Natural killer cell (primary cell): ENCODE data around the gene ANTXRL. TPM values are rescaled to one million over a fixed set of nuclear protein-coding genes. Genes with fewer than 3 reads are reported as not detected.

Experiments used
- ATAC-seq, 3 donors: fragments of 150-1000 bp in 2 of 3; fragments of 200-7000 bp in 1 of 3; cut with Tn5 transposase; 1 replicate in 1 of 3; 2 replicates in 2 of 3; pipeline ENCODE4 v1.10.0; 2021; ENCODE audit warnings: mild to moderate bottlenecking in 2 of 3, moderate library complexity in 2 of 3
- DNase-seq, 2 donors: peaks; one replicate each; pipeline versions ENCODE4 v3.0.0 to v3.0.0-alpha.2; 2013 to 2021; ENCODE audit warnings: mixed read lengths in 1 of 2
- H3K27ac ChIP-seq: one replicate; pipeline ENCODE4 v1.5.1; 2013; ENCODE audit warnings: mild to moderate bottlenecking, low read length
- H3K27me3 ChIP-seq: one replicate; pipeline ENCODE4 v1.6.1; 2013; ENCODE audit warnings: low read length; ENCODE audit not compliant: control insufficient read depth, insufficient read depth
- H3K36me3 ChIP-seq: one replicate; pipeline ENCODE4 v1.6.1; 2013; ENCODE audit warnings: low read length; ENCODE audit not compliant: control insufficient read depth, insufficient read depth
- H3K4me1 ChIP-seq: one replicate; pipeline ENCODE4 v1.6.1; 2013; ENCODE audit warnings: low read length; ENCODE audit not compliant: control insufficient read depth, insufficient read depth
- H3K4me3 ChIP-seq: one replicate; pipeline ENCODE4 v1.5.1; 2013; ENCODE audit warnings: low read length
- H3K9me3 ChIP-seq: one replicate; pipeline ENCODE4 v1.6.1; 2013; ENCODE audit warnings: low read length; ENCODE audit not compliant: control insufficient read depth, insufficient read depth
- H3K27ac Mint-ChIP-seq, 2 donors: one replicate each; pipeline ENCODE4 v1.8.0; 2022; ENCODE audit warnings: mild to moderate bottlenecking in 2 of 2, mixed read lengths in 2 of 2, moderate library complexity in 1 of 2
- H3K27me3 Mint-ChIP-seq, 2 donors: one replicate each; pipeline ENCODE4 v1.8.0; 2022; ENCODE audit warnings: low read depth in 2 of 2, mixed read lengths in 2 of 2
- H3K36me3 Mint-ChIP-seq: one replicate; pipeline ENCODE4 v1.8.0; 2022; ENCODE audit warnings: mixed read lengths
- H3K4me1 Mint-ChIP-seq, 2 donors: one replicate each; pipeline ENCODE4 v1.8.0; 2022; ENCODE audit warnings: mixed read lengths in 2 of 2
- H3K4me3 Mint-ChIP-seq: one replicate; pipeline ENCODE4 v1.8.0; 2022; ENCODE audit warnings: mild to moderate bottlenecking, moderate library complexity, mixed read lengths
- H3K9me3 Mint-ChIP-seq, 2 donors: one replicate each; pipeline ENCODE4 v1.8.0; 2022; ENCODE audit warnings: mixed read lengths in 2 of 2
- CTCF ChIP-seq: fragments of 200-600 bp; IDR thresholded peaks from one replicate; pipeline ENCODE4 v1.8.0; 2022; ENCODE audit warnings: antibody characterized with exemption
- WGBS: methylation state at CpG from one replicate; pipeline ENCODE4 v1.1.7; 2013; ENCODE audit warnings: missing lambda C conversion rate; ENCODE audit not compliant: insufficient coverage; 5-methylcytosine and 5-hydroxymethylcytosine counted together
- intact Hi-C: fragments of 100-400 bp; cut with micrococcal nuclease; formaldehyde crosslinking; loops from one replicate; pipeline ENCODE4 v1.14.2; 2022
- total RNA-seq, 4 donors: library from RNA; stranded (reverse); fragments of 120-200 nt in 1 of 4; gene quantifications; one replicate each; pipeline versions ENCODE4 v1.2.3 to v1.2.4, GENCODE V29; 2013 to 2022

The ANTXRL gene
- total RNA-seq, 3 donors from 2014 or later (not counting 1 experiment from before 2014, with no cell fraction given) = not detected

GRCh38 chr10:46306516-46307184 is 19.9 kb downstream of the ANTXRL start:
- H3K27me3 ChIP-seq = no peaks in the 10 kb centered on the region
- Mint-ChIP-seq H3K27ac (no peak overlapping the region), H3K27me3 (no peaks in the 10 kb centered on the region), H3K4me1 (no peaks in the 10 kb centered on the region), H3K36me3 (no peaks in the 10 kb centered on the region), H3K4me3 (no peak overlapping the region), H3K9me3 (no peaks in the 10 kb centered on the region)
- 93% methylated on average over 5 of the region's 5 CpGs for WGBS
- no peak overlapping the region for H3K27ac ChIP-seq
- intact Hi-C loops = no loop called here
- TF ChIP-seq CTCF = no peak
- H3K4me1 ChIP-seq = no peaks in the 10 kb centered on the region
- DNase-seq (no peak), ATAC-seq (no peak)
- H3K36me3 ChIP-seq = no peaks in the 10 kb centered on the region
- H3K9me3 ChIP-seq = no peaks in the 10 kb centered on the region
- no peak overlapping the region for H3K4me3 ChIP-seq

- intact Hi-C loops = no loop called here
- no peaks in the 10 kb centered on the region for H3K36me3 Mint-ChIP-seq
- no peak overlapping the region for H3K27ac Mint-ChIP-seq
- Histone ChIP-seq H3K27ac (no peak overlapping the region), H3K9me3 (no peaks in the 10 kb centered on the region), H3K27me3 (no peaks in the 10 kb centered on the region), H3K4me3 (no peak overlapping the region), H3K36me3 (no peaks in the 10 kb centered on the region), H3K4me1 (no peaks in the 10 kb centered on the region)
- H3K27me3 Mint-ChIP-seq = no peaks in the 10 kb centered on the region
- no peak for ATAC-seq
- WGBS = 98% methylated on average over 10 of the region's 10 CpGs
- no peaks in the 10 kb centered on the region for H3K9me3 Mint-ChIP-seq
- H3K4me3 Mint-ChIP-seq = no peak overlapping the region
- no peak for DNase-seq
- no peaks in the 10 kb centered on the region for H3K4me1 Mint-ChIP-seq
- no peak for TF ChIP-seq CTCF
Observed at GRCh38 chr10:46307281-46308112, 20.7 kb downstream of the ANTXRL start.

DNA sequence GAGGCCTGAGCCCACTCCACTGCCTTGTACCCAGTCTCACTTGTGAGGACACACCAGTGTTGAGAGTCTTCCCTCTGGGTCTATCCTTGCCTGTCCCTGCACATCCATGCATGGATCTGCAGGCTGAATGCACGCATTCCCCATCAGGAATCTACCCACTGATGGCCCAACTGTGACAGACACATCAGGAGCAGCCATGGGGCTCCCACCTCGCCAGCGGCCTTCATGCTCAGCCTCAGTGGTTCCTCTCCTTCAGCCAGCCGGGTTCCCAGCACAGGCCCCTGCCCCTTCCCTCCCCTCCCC is 21.3 kb downstream of the ANTXRL start:
- Mint-ChIP-seq H3K4me3 (no peak overlapping the region), H3K27me3 (no peaks in the 10 kb centered on the region), H3K9me3 (no peaks in the 10 kb centered on the region), H3K27ac (no peak overlapping the region), H3K36me3 (no peaks in the 10 kb centered on the region), H3K4me1 (no peaks in the 10 kb centered on the region)
- Histone ChIP-seq H3K27me3 (no peaks in the 10 kb centered on the region), H3K36me3 (no peaks in the 10 kb centered on the region), H3K27ac (no peak overlapping the region), H3K9me3 (no peaks in the 10 kb centered on the region), H3K4me1 (no peaks in the 10 kb centered on the region), H3K4me3 (no peak overlapping the region)
- 91% methylated on average over 3 of the region's 4 CpGs for WGBS
- no peak for TF ChIP-seq CTCF
- DNase-seq (no peak), ATAC-seq (no peak)
- intact Hi-C loops = no loop called here
